NCI-H128 (cell line): Measurements from ENCODE around the gene TOX2.

Experiments used
- DNase-seq: peaks from one replicate; lab custom pipeline; 2025; ENCODE audit not compliant: unreplicated experiment; lab: John Stamatoyannopoulos, UW

TOX2 gene

GRCh38 chr20:43994486-43995100 lies 79.9 kb downstream of the TOX2 start:
- no peak for DNase-seq

- DNase-seq: no peak
Measured at GRCh38 chr20:43995645-43996044, 81.0 kb downstream of the TOX2 start.

GRCh38 chr20:43996240-43996930 lies 81.7 kb downstream of the TOX2 start:
- DNase-seq: no peak

- no peak for DNase-seq
Measured at GRCh38 chr20:43999848-44000247, 85.2 kb downstream of the TOX2 start.

GRCh38 chr20:44001667-44002596 lies 87.3 kb downstream of the TOX2 start:
- DNase-seq: no peak

GRCh38 chr20:44002861-44003260 lies 88.2 kb downstream of the TOX2 start:
- DNase-seq: no peak

GRCh38 chr20:44003609-44004008 lies 89.0 kb downstream of the TOX2 start:
- DNase-seq: no peak

GRCh38 chr20:44004306-44004915 lies 89.8 kb downstream of the TOX2 start:
- DNase-seq: no peak

- DNase-seq: no peak
Measured at GRCh38 chr20:44005661-44006060, 91.0 kb downstream of the TOX2 start.

- no peak for DNase-seq
Measured at GRCh38 chr20:44006126-44006525, 91.5 kb downstream of the TOX2 start.

- DNase-seq: no peak
Measured at GRCh38 chr20:44006578-44006977, 91.9 kb downstream of the TOX2 start.

GRCh38 chr20:44008806-44009678 lies 94.4 kb downstream of the TOX2 start:
- no peak for DNase-seq

- DNase-seq: no peak
Measured at GRCh38 chr20:44009679-44009992, 95.0 kb downstream of the TOX2 start.

GRCh38 chr20:44010162-44010704 lies 95.6 kb downstream of the TOX2 start:
- DNase-seq: peak; percentile 70

- DNase-seq: no peak
Measured at GRCh38 chr20:44011251-44011940, 96.7 kb downstream of the TOX2 start.

- DNase-seq: no peak
Measured at GRCh38 chr20:44012466-44013226, 98.0 kb downstream of the TOX2 start.

GRCh38 chr20:44014807-44015732 lies 100.4 kb downstream of the TOX2 start:
- no peak for DNase-seq

GRCh38 chr20:44015733-44016103 lies 101.1 kb downstream of the TOX2 start:
- no peak for DNase-seq
